NCI-H2107 treated with DMSO at 0.1 percent for 48 hours (cell line): ENCODE data around the gene PRR23B.

Experiments used
- DNase-seq: peaks from one replicate; lab custom pipeline; 2025; ENCODE audit not compliant: unreplicated experiment; lab: John Stamatoyannopoulos, UW

Gene PRR23B

DNA sequence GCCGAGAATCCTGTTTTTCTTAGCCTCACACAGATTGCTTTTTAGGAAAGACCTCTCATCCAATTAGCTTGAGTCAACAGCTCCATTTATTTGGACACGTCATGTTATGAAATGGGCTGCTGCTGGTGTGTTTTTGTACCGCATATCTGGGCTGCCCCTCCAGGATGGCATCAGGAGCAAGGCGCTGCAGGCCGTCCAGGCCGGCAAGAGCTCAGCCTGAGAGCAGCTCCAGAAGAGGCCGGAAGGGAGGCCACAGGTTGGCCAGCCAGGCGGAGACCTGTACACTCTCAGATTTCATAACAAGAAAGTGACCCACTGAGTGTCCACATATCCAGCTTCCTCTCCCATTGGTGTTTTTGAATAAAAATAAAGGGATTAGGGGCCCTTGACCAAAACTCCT lies 45.4 kb downstream of the PRR23B start:
- DNase-seq, result no peak

DNA sequence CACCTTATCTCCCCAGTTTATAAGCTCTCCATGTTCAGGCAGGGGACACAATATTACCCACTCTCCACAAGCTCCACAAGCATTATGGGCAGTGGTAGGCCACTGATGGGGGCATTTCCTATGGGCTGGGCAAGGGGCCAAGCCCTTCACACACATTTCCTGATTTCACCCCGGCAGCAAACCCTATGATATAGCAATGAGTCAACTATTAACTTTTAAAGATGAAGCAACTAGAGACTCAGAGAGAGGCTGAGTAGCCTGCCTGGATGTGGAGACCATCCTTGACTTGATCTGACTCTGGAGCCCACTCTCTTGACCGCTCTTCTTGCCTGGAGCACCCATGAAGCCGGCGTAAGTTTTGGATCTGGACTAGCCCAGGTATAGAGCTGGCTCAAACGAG lies 46.3 kb downstream of the PRR23B start:
- no peak for DNase-seq

- DNase-seq, result no peak
Observed at GRCh38 chr3:138972941-138973340, 47.8 kb downstream of the PRR23B start.

DNA sequence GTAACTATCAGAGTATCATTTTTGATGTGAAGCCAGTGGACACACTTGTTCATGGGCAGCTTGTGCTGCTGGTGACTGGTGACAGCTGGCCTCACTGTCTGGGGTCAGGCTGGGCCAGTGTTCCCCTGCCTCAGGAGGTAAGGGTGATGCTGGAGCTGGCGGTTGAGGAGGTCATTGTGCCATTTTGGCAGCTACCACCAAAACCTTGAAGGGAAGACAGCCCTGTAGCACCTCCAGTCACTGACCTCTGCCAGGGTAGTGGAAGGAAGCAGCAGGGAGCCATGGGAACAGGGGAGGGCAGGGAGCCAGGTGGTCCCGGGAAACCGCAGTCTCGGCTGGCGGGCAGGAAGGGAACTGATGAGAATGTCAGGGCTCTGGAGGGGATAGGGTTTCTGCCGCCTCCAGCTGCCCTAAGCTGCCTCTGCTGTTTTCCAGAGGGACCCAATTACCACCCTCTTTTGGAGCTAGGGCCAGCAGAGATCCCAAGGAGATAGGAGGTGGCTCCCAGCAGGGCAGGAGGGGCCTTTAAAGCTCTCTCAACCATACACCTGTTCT lies 48.9 kb downstream of the PRR23B start:
- DNase-seq, result no peak
